GM21576 (cell line): ENCODE results near the gene EYS.

ENCODE experiments used
- ATAC-seq: cut with Tn5 transposase; IDR thresholded peaks from one replicate; pipeline ENCODE4 v1.9.1; 2021; ENCODE audit warnings: mild to moderate bottlenecking, moderate library complexity; ENCODE audit not compliant: unreplicated experiment

The EYS gene

GRCh38 chr6:64217721-64218620, 1489.1 kb downstream of the EYS start:
- no peak for ATAC-seq

- no peak for ATAC-seq
Observed at GRCh38 chr6:64214373-64214772, 1492.7 kb downstream of the EYS start.

- no peak for ATAC-seq
Observed at GRCh38 chr6:64213697-64214096, 1493.3 kb downstream of the EYS start.

- no peak for ATAC-seq
Observed at GRCh38 chr6:64197246-64197645, 1509.8 kb downstream of the EYS start.

- no peak for ATAC-seq
Observed at GRCh38 chr6:64186592-64186991, 1520.4 kb downstream of the EYS start.

GRCh38 chr6:64185621-64186020, 1521.4 kb downstream of the EYS start:
- ATAC-seq = no peak

GRCh38 chr6:64175296-64175695, 1531.7 kb downstream of the EYS start:
- no peak for ATAC-seq

GRCh38 chr6:64170316-64170715, 1536.7 kb downstream of the EYS start:
- ATAC-seq = no peak

GRCh38 chr6:64160486-64160885, 1546.5 kb downstream of the EYS start:
- ATAC-seq = no peak

GRCh38 chr6:64155063-64155462, 1552.0 kb downstream of the EYS start:
- ATAC-seq = no peak

- ATAC-seq = no peak
Observed at GRCh38 chr6:64146876-64147275, 1560.2 kb downstream of the EYS start.

GRCh38 chr6:64146094-64146493, 1560.9 kb downstream of the EYS start:
- no peak for ATAC-seq

- ATAC-seq = no peak
Observed at GRCh38 chr6:64145658-64146057, 1561.4 kb downstream of the EYS start.

GRCh38 chr6:64143101-64143500, 1563.9 kb downstream of the EYS start:
- ATAC-seq = no peak

- no peak for ATAC-seq
Observed at GRCh38 chr6:64141680-64142079, 1565.3 kb downstream of the EYS start.

- no peak for ATAC-seq
Observed at GRCh38 chr6:64128301-64129024, 1578.6 kb downstream of the EYS start.

GRCh38 chr6:64123761-64124633, 1583.0 kb downstream of the EYS start:
- no peak for ATAC-seq

GRCh38 chr6:64122712-64123375, 1584.2 kb downstream of the EYS start:
- ATAC-seq = no peak

- no peak for ATAC-seq
Observed at GRCh38 chr6:64121011-64121565, 1585.9 kb downstream of the EYS start.

GRCh38 chr6:64113704-64114103, 1593.3 kb downstream of the EYS start:
- no peak for ATAC-seq
